ENCODE results near the gene ST6GALNAC3.
"Not testable (repeated sequence)": the region's sequence is repeated elsewhere in the genome, so short reads cannot be mapped to it uniquely, and the experiment has no call there.

Gene ST6GALNAC3

DNA sequence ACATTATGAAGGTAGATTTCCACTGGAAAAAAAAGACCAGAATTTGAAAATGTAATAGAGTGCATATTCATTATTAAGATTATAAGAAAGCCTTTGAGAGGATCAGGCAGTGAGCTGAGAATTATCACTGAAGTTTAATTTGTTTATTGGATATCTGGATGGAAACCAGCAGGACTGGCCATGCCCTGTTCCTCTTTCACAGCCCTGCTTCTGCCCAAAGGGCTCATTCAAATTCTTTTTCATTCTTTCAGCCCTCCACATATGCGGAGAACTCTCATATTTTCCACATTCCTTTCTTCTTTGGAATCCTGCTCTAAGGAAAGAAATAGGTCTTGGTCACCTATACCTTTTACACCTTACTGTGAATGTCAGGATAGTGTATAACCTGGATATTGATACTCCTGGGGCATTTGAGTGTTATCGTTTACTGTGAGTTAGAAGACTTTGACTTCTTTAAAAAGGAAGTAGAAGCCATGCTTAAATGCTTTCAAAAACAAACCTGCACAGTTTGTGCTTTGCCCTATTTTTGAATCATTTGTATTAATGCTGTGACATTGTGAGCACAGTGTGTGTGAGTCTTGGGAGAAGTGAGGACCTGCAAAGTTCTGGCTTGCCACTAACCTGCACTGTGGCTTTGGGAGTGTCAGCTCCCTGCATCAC is 35.5 kb downstream of the ST6GALNAC3 start:
- DNase-seq: no peak

DNA sequence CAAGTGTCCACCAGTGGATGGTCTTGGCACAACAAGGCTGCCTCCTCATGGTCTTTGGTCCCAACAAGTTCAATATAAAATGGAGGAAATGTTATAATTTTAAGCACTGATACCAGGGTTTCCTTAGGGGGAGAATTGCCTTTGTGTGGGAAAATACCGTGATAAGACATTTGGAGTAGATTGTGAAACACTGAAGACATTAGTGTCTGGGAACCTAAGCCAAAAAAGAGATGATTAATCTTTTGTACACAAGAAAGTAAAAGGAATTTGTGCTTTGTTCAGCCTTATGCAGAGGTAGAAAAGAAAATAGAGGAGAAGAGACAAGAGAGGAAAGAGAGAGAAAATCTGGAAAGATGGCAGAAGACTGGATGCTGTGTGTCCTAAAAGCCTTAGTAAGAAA is 36.1 kb downstream of the ST6GALNAC3 start:
- DNase-seq: no peak

DNA sequence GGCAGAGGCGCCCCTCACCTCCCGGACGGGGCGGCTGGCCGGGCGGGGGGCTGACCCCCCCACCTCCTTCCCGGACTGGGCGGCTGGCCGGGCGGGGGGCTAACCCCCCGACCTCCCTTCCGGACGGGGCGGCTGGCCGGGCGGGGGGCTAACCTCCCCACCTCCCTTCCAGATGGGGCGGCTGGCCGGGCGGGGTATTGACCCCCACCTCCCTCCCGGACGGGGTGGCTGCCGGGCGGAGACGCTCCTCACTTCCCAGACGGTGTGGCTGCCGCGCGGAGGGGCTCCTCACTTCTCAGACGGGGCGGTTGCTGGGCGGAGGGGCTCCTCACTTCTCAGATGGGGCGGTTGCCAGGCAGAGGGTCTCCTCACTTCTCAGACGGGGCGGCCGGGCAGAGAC is 37.8 kb downstream of the ST6GALNAC3 start:
- DNase-seq: not testable (repeated sequence)

DNA sequence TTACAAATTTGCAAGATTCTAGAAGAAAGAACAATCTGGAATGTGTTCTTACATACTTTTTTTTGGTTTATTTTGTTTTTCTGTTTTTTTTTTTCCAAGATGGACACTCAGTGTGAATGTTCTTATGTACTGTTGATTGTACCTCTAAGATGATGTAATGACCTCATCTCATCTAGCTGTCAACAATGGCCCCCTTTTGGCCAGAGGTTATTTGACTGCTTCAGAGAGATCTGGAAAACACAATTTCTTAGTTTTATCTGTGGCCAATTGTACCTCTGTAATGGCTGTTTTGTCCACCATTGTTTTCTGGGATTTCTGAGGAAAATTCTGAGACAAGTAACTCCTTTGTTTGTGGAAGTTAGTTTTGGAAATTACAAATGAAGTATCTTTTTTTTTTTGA is 38.9 kb downstream of the ST6GALNAC3 start:
- DNase-seq: no peak

DNA sequence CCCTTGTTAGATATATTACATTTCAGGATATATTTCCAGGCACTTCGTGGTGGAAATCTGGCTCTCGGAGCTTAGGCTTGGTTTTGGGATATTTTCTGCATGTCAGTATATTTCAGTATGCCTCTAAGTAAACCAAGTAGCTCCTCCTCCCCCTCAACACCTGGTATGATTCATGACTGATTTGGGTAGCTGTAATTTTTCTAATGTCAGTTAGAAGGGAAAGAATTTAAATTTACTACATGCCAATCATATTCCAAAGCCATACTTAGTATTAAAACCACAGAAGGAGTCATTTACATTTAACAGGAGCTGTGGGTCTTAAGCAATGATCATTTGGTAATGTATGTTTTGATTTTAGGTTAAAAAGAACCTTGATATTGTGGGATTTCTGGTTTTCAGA is 40.6 kb downstream of the ST6GALNAC3 start:
- no peak for DNase-seq

DNA sequence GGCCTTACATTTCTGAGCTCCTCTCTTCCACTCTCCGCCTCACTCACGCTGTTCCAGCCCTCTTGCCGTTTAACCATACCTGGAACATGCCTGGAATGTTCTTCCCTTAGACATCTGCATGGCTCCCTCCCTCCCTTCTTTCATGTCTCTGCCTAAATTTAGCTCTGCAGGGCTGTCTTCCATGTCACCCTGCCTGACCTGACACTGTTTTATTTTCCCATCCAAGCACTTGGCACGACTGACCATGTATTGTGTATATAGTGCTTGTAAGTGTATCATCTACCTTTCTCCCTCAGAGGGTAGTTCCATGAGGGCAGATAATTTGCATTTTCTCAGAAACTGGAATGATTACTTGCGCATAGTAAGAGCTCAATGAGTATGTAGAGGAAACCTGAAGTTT is 47.3 kb downstream of the ST6GALNAC3 start:
- DNase-seq: no peak

DNA sequence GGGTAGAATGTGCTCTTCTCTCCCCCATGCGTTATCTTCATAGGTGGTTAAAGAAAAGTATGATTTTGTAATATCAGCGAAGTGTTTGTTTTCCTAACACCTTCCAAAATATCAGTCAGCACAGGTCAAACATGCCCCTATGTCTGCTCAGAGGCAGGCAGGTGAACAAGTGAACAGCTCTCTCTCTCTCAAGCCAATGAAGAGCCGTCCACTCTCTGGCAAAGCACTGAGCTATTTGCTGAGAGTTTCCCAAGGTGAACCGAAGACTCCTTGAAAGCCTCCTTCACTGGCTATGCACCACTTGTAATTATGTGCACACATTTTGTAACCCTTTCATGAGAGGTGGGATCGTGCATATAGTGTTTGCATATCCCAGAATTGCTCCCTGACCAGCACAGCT is 47.7 kb downstream of the ST6GALNAC3 start:
- DNase-seq: no peak

DNA sequence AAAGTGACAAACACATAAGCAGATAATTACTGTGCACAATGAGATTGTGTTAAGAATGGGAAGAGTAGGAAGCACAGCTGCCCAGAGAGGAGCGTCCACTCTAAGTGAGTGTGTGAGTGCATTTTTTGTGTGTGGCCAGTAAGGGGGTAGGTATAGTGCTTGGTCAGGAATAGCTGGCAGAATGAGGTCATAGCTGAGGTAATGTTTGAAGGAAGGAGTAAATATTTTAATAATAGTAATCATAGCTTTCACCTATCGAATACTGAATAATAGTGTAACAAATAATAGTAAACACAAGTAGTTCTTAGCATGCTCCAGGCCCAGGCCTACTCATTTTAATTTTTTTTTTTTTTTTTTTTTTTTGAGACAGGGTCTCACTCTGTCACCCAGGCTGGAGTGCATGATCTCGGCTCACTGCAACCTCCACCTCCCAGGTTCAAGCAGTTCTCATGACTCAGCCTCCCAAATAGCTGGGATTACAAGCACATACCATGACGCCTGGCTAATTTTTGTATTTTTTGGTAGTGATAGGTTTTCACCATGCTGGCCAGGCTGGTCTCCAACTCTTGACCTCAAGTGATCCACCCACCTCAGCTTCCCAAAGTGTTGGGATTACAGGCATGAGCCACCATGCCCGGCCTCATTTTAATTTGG is 49.0 kb downstream of the ST6GALNAC3 start:
- DNase-seq: not testable (repeated sequence)

DNA sequence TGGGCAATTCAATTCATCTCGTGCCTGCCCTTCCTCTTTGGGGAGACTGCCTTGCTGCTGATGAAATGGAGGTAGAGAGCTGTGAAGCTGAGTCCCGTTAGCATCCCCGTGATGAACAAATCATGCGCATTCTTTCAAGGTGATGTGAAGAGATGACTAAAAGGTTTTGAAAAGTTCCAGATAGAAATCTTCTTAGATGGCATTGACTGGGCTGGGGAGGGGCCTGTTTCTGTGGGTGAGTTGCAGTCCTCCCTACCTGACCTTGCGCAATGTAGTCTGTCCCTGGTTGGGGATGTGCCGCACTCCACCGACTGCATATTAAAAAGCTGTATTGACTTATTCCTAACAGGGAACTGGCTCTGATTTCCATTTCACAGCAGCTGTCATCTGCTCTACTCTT is 49.6 kb downstream of the ST6GALNAC3 start:
- no peak for DNase-seq

DNA sequence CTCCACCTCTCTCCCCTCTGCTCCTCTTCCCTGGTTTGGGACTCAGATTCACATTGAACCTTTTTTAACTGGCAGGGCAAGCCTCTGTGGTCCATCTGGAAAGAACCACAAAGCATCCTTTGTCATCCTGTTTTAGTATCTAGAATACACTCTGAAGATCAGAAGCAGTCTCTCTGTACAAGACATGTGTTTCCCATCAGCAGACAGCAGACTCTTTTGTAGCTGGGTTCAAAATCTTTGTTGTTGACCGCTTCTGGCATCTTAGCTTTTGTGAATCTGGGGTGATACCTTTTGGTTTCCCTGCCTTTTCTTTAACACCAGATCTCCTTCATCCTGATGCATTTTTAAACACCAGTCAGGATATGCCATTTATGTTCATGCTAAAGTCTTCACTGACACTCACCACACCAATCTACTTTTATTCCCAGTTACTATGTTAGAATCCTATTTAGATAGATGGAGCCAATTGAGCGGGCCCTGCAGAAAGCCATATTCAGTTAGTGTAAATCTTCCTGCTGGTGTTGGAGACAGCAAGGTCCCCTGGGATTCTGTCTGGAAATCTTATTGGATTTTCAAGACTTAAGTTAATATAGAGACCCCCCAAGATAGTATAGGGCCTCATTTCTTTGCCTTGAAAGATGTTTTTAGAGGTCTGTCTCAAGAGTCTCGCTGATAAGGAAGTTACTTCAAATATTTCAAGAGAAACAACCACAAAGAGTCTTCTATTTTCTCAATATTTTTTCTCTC is 51.1 kb downstream of the ST6GALNAC3 start:
- DNase-seq: no peak

DNA sequence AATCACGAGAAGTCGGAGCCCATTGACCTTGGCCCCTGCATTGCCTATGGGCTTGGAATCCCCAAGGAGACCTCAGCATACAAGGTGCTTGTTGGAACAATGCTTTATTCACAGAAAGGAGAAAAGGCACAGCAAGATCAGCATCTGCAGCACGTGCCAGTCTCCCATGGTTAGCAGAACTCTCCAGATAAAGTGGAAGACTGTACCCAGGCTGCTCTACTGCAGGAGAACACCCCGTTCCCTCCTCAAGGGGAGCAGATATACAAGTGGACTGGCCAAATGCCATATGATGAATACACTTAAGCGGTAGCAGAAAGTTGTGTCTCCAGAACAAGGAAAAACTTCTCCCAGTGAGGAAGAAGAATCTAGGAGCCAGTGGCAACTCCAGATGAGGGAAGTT is 53.5 kb downstream of the ST6GALNAC3 start:
- no peak for DNase-seq

DNA sequence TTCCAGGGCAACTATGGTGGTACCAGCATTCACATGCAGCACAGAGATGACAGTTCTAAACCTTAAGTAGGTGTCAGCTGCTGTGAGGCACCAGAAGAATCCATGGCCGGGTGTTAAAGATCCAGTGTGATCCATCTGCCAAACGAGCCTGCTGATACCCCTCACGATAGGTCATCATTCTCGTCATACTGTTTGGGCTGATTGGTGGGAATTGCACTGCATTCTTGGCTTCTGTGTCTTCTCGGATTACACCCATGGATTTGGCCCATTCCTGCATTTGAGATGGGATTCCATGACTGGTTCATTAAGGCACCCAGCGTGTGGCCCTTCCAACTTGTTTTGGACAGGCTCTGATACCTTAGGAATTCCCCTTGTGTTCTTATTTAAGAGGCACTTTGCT is 55.2 kb downstream of the ST6GALNAC3 start:
- no peak for DNase-seq

DNA sequence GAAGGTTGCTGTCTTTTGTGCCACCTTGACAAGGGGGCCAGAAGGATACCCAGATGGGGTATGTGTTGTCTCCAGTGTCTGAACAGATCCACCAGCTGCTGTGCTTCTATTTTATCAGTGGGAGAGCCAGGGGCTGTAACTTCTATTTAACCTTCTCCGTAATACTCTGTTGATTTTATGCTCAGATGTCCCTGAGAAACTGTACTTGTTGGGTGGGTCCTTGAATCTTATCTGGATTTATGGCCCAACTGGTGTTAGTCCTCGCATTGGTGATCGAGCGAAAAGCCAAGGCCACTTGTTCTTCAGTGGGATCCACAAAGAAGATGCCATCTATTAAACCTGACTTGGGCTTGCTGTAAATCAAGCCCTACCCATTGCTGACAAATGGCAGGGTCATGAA is 56.4 kb downstream of the ST6GALNAC3 start:
- no peak for DNase-seq

DNA sequence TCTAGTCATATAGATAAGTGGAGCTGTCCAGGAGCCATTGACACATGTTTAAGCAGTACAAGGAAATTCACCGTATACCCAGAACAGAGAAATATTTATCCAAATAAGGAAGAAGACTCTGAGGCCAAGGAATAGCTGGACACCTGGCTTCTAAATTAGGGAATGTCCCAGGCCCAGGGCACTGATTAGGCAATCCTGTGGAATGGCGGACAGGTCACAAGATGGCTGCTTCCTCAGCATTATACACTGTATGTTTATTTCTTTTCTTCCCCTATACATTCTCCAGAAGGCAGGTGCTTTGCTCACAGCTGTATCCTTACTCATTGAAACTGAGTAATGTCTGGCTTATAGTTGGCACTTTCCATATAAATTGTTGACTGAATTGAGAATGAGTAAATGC is 59.4 kb downstream of the ST6GALNAC3 start:
- DNase-seq: no peak

DNA sequence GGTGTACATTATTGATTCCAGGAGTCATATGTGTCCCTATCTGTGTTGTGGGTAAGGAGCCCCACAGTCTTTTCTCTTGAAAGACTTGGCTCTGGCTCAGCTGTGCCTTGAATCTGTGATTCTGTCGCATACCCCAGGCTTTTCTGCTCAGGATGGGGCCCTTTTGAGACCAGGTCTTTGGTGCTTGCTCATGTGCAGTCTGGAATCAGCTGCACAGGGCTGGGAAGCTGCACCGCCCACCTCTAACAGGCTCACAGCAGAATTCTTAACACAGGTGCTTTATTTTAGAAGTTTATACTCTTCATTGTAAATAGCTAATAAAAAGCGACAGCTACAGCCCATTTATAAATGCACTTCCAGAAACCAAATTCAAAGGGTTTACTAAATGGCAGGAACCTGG is 61.3 kb downstream of the ST6GALNAC3 start:
- no peak for DNase-seq

DNA sequence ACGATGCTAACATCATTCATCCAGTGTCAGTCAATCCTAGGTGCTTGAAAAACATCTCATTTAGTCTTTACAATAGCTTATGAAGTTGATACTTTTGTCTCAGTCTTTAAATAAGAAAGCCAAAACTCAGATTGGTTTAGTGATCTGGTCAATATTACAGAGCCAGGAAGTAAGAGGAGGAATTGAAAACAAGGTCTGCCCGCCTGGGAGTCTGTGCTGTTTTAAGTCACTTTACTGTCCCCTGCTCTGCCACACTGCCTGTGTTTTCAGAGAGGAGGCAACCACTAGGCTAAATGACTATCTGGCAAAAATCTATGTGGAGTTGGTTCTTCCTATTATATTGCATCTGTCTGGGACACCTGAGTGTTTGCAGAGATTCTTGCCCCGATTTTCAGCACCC is 62.3 kb downstream of the ST6GALNAC3 start:
- no peak for DNase-seq

DNA sequence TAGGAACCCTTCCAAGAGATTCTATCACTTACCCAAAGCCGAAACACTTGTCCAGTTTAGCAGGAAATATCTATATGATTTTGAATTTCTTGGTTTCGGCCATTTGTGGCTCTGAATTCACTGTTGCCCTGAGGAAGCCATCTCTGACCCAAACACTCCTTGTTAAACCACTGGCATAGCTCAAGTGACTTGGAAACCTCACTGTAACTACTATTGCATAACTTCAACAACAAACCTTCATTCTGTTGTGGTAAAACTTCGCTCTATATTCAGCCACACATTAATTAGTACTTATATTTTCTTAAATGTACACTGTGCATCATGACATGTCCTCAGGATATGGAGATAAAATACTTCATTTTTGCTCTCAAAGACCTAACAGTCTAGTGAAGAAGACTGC is 63.2 kb downstream of the ST6GALNAC3 start:
- no peak for DNase-seq

DNA sequence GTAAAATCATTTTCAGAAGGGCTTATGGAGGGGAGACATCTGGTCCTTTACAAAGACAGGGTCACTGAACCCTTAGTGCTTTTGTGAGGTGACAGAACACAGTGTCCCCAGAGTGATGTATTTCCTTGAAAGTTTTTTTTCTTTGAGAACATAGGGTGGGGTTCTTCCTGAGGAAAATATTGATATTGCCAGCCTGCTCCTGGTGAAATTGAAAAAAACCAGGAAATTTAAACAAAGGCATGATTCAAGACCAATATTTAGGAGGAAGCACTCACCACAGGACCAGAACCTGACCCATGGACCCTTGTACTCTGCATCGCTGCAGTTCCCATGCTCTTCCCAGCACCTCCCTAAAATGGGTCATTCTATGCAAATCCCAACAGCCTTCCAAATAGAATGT is 63.7 kb downstream of the ST6GALNAC3 start:
- no peak for DNase-seq

DNA sequence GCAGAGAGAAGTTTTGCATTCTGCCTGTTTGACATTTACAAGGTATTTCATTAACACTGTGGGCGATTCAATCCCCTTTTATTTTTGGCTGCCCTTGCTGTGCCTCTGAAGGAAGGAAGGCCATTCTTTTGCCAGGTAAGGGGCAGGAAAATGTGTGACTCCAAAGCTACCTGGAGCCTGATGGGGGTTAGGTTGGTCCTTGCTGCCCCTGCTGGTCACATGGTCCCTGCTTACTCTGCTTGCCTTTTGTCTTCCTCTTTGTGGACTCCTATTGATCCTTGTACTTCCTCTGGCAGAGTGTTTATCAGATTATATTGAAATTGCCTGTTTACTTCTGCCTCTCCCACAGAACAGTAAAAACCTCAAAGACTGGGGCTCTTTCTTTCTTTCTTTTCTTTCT is 65.7 kb downstream of the ST6GALNAC3 start:
- DNase-seq: no peak

DNA sequence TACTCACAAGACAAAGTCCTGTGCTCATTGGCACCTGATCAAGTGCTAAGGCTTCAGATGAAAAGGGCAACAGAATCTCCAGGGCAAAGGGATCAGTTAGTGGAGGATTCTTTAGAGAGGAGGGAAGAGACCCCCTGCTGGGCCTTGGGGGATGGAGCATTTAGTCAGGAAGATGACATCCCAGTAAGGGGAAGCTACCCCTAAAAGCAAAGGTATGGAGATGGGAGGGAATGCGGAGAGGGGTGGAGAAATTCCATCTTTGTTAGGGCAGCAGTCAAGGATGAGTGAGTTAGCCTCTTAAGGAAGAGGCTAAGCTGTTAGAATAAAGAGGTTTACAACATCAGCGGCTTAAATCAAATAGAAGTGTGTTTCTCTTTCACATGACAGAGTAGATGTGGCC is 67.4 kb downstream of the ST6GALNAC3 start:
- DNase-seq: no peak

DNA sequence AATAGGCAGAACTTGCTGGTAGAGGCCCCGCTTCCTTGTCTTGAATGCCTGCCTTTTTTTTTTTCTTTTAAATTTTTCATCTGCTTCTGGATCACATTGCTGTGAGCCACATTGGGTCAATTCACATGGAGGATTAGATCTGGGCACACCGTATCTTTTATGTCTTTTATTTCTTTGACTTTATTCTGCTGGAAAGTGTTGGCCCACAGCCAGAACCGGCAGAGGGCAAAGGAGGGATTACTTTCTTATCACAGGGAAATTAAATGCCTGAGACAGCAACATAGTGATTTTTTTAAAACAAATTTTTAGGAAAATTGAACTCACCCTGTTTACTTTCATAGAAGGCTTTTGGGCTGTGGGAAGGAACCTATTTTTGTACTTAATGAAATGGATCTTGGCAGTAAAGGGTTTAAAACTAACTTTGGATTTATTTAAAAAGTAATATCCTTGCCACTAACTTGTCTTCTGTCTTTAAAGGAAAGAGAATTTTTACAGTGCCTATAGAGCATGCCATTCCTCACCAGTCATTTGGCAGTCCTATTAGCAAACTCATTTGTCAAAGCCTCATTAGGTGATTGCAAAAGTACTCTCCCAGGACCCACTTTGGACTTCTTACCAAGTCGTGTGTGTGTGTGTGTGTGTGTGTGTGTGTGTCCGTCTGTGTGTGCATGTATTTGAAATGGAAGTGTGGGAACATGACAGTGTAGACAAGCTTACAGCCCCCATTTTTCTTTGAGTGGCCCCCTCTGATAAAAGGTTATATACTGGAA is 68.4 kb downstream of the ST6GALNAC3 start:
- no peak for DNase-seq

DNA sequence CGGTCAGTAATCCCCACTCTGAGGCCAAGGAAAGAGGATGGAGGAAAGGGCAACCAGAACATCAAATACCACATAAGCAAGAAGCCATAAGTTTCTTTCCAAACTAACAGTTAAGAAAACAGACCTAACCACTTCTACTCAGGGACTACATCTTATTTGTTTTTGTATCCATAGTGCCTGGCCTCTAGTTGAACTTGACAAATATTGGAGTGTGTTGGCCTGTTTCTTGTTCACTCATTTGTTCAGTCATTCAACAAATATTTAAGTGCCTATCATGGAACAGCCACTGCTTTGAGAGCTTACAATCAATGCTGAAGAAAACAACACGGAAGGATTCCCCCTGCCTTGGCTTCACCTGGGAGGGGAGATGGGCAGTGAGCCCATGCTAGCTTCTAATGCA is 69.7 kb downstream of the ST6GALNAC3 start:
- DNase-seq: no peak

DNA sequence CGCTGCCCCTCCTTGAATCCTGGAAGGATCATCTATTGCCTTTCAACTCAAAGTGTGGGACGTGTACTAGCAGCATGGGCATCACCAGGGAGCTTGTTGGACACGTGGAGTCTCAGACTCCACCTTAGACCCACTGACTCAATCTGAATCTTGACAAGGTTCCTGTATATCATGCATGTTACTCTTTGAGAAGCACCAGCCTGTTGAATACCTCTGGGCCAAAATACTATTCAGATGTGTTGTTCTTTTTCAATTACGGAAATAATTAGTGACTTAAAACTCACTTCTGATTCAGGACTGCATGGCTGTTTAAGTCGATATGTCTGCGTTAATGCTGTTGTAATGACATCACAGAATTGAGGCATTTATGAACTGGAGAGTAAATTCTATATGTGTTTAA is 70.8 kb downstream of the ST6GALNAC3 start:
- DNase-seq: no peak

DNA sequence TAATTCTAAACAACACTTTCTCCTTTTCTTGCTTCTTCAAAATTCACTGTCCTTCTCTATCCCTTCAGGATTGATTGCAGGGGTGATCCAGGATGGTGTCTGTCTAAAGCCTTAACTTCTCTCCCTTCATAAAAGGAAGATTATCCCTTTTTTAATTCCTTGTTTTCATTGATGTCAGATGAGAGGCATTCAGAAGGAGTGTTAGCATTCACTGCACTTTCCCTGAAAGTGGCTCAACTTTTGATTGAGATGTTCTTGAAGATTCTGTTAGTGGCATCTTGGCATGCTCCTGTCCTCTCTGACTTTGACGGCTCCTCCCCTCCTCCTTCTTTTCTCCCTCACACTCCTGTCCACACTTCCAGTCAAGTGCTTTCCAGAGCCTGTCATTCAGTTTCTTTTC is 71.6 kb downstream of the ST6GALNAC3 start:
- no peak for DNase-seq

Data from stimulated activated CD4-positive, alpha-beta T cell treated with anti-CD3 and anti-CD28 coated beads, Interleukin-4, amount 100 ng/mL, for 24 hours (primary cell).